ENCODE measurements around the gene PIR. TPM values are rescaled to one million over a fixed set of nuclear protein-coding genes. Genes with fewer than 3 reads are reported as not detected.

PIR gene
- total and polyA plus RNA-seq, 2 of the 8 experiments (the other 6 are each of a cell fraction or from before 2014, with no cell fraction given), result 6.4 to 10.3 TPM

GRCh38 chrX:15401378-15401777 lies 91.8 kb downstream of the PIR start:
- Histone ChIP-seq H4K20me1 (replicated peaks in 1 of 2; ENCODE audit: control insufficient read depth in 1 of 2, insufficient read depth in 2 of 2, low read length in 2 of 2) (no peaks in the 10 kb centered on the region), H3K4me1 (replicated peaks in 1 of 4; ENCODE audit: control insufficient read depth in 3 of 4, insufficient read depth in 4 of 4, low read length in 3 of 4) (no peaks in the 10 kb centered on the region), H2BK5ac (ENCODE audit: low read depth, low read length) (no peak overlapping the region), H3K27me3 (replicated peaks in 1 of 4; ENCODE audit: control insufficient read depth in 3 of 4, extremely low read depth in 1 of 4, insufficient read depth in 3 of 4, low read length in 3 of 4) (no peaks in the 10 kb centered on the region), H4K91ac (replicated peaks; ENCODE audit: insufficient read length, low read length) (no peak overlapping the region), H3K23me2 (ENCODE audit: low read depth, low read length) (no peaks in the 10 kb centered on the region), H3K23ac (ENCODE audit: insufficient read length) (no peak overlapping the region), H4K5ac (ENCODE audit: insufficient read length, low read depth, low read length) (no peak overlapping the region), H3K36me3 (ENCODE audit: control insufficient read depth in 2 of 4, insufficient read depth in 4 of 4, low read length in 3 of 4) (no peaks in the 10 kb centered on the region), H2BK12ac (ENCODE audit: low read depth, low read length) (no peak overlapping the region), H3K27ac (ENCODE audit: low read depth, low read length) (no peak overlapping the region), H3K79me1 (ENCODE audit: low read depth, low read length) (no peaks in the 10 kb centered on the region), H2BK15ac (ENCODE audit: low read length) (no peak overlapping the region), H2AK5ac (ENCODE audit: low read depth, low read length) (no peak overlapping the region), H3K9ac (replicated peaks in 1 of 4; ENCODE audit: extremely low read depth in 1 of 4, low read depth in 3 of 4, low read length in 3 of 4) (no peak overlapping the region), H3K9me3 (ENCODE audit: insufficient read depth in 2 of 2, low read depth in 1 of 2, low read length in 1 of 2) (no peaks in the 10 kb centered on the region), H3K14ac (ENCODE audit: insufficient read length) (no peak overlapping the region), H3K4me3 (ENCODE audit: extremely low read depth in 1 of 4, insufficient read depth in 2 of 4, low read depth in 3 of 4, low read length in 4 of 4) (no peak overlapping the region), H2BK120ac (replicated peaks; ENCODE audit: low read depth, low read length) (no peak overlapping the region), H2BK20ac (ENCODE audit: low read length) (no peak overlapping the region), H3K56ac (replicated peaks; ENCODE audit: insufficient read length, low read depth, low read length) (no peak overlapping the region), H2AFZ (ENCODE audit: low read length) (no peak overlapping the region), H3K4ac (replicated peaks; ENCODE audit: insufficient read length, low read depth, low read length) (no peak overlapping the region), H3K18ac (ENCODE audit: extremely low read depth, low read length) (no peak overlapping the region), H3K4me2 (ENCODE audit: insufficient read depth in 1 of 2, low read depth in 2 of 2, low read length in 2 of 2) (no peak overlapping the region), H3K79me2 (ENCODE audit: control insufficient read depth in 1 of 2, insufficient read depth in 2 of 2, low read length in 2 of 2) (no peaks in the 10 kb centered on the region), H4K8ac (ENCODE audit: extremely low read depth, insufficient read depth, low read length) (no peak overlapping the region)
- FAIRE-seq (no peak), DNase-seq (ENCODE audit: low read depth in 1 of 2, low spot score in 2 of 2) (no peak)
- TF ChIP-seq ATF2 (IDR thresholded peaks at IDR 0.05; ENCODE audit: low read length), result no peak
- TF ChIP-seq CEBPB (IDR thresholded peaks at IDR 0.05; ENCODE audit: low read depth, low read length), result no peak
- no peak for TF ChIP-seq SIN3A (conservative IDR thresholded peaks at IDR 0.05 in 1 of 2, IDR thresholded peaks at IDR 0.05 in 1 of 2; ENCODE audit: low read depth in 1 of 2, low read length in 2 of 2)
- TF ChIP-seq CHD1 (IDR thresholded peaks at IDR 0.05; ENCODE audit: low read depth, low read length), result no peak
- TF ChIP-seq NRF1 (IDR thresholded peaks at IDR 0.05; ENCODE audit: low read depth, low read length), result no peak
- no peak for TF ChIP-seq SIX5 (IDR thresholded peaks at IDR 0.05; ENCODE audit: low read depth, low read length)
- no peak for TF ChIP-seq JUN (IDR thresholded peaks at IDR 0.05; ENCODE audit: low read depth, low read length)
- TF ChIP-seq CTBP2 (IDR thresholded peaks at IDR 0.05; ENCODE audit: borderline replicate concordance, insufficient read depth, insufficient read length, low read length), result no peak
- TF ChIP-seq ZNF274 (IDR thresholded peaks at IDR 0.05; ENCODE audit: borderline replicate concordance, extremely low read depth, low read length), result no peak
- TF ChIP-seq KDM4A (IDR thresholded peaks at IDR 0.05; ENCODE audit: low read depth, low read length, severe bottlenecking), result no peak
- TF ChIP-seq BCL11A (IDR thresholded peaks at IDR 0.05; ENCODE audit: low read depth in 2 of 2, low read length in 2 of 2), result no peak
- CTCF ChIA-PET (ENCODE audit: partially characterized antibody), result interaction anchor here (0.6 to 1.3 kb wide), 2 partner anchors 19 to 51 kb away, joined by 3 read pairs; no protein-coding TSS in a partner anchor
- POLR2A ChIA-PET (ENCODE audit: partially characterized antibody), result no interaction called here
- WGBS, 2 experiments (ENCODE audit: extremely low coverage in 1 of 2, insufficient coverage in 1 of 2, insufficient read length in 1 of 2, insufficient replicate concordance in 2 of 2, low coverage in 1 of 2, low lambda C conversion rate in 2 of 2, missing lambda C conversion rate in 1 of 2), result 58% methylated on average over 2 of the region's 2 CpGs; no CpG with 5 or more reads in 1 of the 2 experiments

Measured in H1 (cell line).